ENCODE results near the gene ADAMTS2.

ADAMTS2 gene

DNA sequence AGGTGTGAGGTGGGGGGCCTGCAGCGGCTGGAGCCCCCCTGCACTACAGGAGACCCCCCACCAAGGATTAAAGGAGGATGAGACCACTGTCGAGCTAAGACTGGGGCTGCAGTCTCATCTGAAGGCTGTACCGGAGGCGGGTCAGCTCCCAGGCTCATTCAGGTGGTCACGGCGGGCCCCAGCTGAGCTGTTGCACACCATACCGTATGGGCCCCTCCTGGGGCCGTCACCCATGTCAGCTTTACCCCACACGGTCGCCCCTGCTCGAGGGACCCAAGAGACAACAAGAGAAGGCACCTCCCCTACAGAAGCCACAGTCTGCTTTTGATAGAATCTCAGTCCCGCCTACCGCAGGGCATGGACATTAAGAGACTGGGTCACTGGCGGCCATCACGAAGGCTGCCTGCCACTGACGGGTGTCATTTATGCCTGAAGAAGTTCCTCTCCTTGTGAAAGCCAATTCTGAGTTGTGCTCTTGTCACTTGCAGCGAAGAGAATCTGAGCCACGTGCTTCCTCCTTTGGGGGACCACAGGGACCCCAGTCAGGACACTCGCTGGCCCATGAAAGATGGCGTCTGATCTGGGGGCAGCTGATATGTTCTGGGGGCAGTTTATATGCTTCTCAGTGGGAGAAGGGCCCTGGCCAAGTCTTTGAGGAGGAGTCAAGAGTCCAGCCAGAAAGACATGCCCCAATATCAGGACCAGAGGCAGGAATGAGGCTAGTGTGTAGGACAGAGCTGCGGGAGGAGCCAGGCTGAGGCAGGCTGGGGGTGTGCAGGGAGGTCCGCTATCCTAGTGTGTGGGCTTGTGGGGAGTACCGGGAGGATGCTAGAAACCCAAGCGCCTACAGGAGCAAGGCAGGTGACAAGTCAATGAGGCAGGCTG lies 182.7 kb downstream of the ADAMTS2 start:
- Mint-ChIP-seq H3K36me3 (ENCODE audit: low read depth) (no peaks in the 10 kb centered on the region), H3K9me3 (peaks cover 9% of the 10 kb centered on the region), H3K27ac (no peak overlapping the region), H3K4me1 (ENCODE audit: low read depth) (peaks cover under 1% of the 10 kb centered on the region), H3K4me3 (no peak overlapping the region), H3K27me3 (ENCODE audit: low read depth) (no peaks in the 10 kb centered on the region)

DNA sequence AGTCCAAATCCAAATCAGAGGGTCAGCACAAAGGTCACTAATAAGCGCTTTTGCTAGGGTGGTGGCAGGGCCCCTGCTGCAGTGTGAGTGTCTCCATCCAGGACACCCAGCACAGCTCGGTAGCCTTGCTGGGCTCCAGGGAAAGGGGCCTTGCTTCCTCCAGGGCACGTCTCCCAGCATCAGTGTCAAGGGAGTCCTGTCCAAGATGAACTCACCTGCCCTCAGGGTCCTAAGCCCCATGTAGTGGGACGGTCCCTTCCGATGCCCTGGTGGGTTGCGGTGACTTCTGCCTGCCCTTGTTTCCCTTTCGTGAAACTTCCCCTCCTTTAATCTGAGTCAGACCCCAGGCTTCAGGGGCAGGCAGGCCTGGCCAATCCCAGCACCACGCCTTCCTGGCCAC lies 183.4 kb downstream of the ADAMTS2 start:
- H3K36me3 Mint-ChIP-seq (ENCODE audit: low read depth), result no peaks in the 10 kb centered on the region
- H3K27ac Mint-ChIP-seq, result no peak overlapping the region
- no peaks in the 10 kb centered on the region for H3K4me1 Mint-ChIP-seq (ENCODE audit: low read depth)
- H3K9me3 Mint-ChIP-seq, result peaks cover 9% of the 10 kb centered on the region
- H3K27me3 Mint-ChIP-seq (ENCODE audit: low read depth), result no peaks in the 10 kb centered on the region
- H3K4me3 Mint-ChIP-seq, result no peak overlapping the region

DNA sequence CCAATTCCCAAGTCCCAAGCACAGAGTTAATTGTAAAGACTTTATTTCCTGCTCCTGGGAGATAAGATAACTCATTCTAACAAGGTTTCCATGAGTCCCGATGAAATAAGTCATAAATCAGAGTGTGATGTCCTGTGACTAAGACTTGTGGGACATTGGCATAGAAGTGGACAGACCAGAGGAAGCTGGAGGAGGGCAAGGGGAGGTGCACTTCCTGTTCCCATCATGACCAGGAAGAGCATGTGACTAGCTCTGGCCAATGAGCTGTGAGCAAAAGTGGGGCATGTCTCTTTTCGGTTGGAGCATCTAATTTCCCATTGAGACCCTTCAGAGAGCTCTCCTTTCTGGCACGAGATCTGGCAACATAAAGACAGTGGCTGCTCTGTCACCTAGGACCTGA lies 184.7 kb downstream of the ADAMTS2 start:
- Mint-ChIP-seq H3K27me3 (ENCODE audit: low read depth) (no peaks in the 10 kb centered on the region), H3K27ac (no peak overlapping the region), H3K4me3 (no peak overlapping the region), H3K36me3 (ENCODE audit: low read depth) (no peaks in the 10 kb centered on the region), H3K9me3 (peaks cover 9% of the 10 kb centered on the region), H3K4me1 (ENCODE audit: low read depth) (no peaks in the 10 kb centered on the region)

DNA sequence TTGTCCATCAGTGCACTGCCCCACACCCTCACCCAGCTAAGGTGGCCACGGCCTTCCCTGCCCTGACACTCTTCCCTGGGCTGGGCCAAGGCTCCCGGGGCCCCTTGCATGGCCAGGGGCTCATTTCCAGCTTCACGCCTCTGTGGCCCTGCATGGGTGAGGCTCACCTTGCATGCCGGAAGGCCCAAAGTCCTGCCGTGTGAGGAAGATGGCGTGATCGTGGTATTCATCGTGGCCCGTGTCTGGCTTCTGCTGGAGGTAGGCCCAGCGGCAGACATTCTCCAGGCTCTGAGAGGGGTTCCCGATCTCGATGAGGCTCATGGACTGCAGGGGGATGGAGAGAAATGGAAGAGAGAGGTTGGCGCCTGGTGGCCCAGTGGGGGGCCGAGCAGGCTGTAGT lies 186.7 kb downstream of the ADAMTS2 start:
- H3K27ac Mint-ChIP-seq, result no peak overlapping the region
- no peak overlapping the region for H3K4me3 Mint-ChIP-seq
- peaks cover 9% of the 10 kb centered on the region for H3K9me3 Mint-ChIP-seq
- no peaks in the 10 kb centered on the region for H3K36me3 Mint-ChIP-seq (ENCODE audit: low read depth)
- H3K27me3 Mint-ChIP-seq (ENCODE audit: low read depth), result no peaks in the 10 kb centered on the region
- no peaks in the 10 kb centered on the region for H3K4me1 Mint-ChIP-seq (ENCODE audit: low read depth)

DNA sequence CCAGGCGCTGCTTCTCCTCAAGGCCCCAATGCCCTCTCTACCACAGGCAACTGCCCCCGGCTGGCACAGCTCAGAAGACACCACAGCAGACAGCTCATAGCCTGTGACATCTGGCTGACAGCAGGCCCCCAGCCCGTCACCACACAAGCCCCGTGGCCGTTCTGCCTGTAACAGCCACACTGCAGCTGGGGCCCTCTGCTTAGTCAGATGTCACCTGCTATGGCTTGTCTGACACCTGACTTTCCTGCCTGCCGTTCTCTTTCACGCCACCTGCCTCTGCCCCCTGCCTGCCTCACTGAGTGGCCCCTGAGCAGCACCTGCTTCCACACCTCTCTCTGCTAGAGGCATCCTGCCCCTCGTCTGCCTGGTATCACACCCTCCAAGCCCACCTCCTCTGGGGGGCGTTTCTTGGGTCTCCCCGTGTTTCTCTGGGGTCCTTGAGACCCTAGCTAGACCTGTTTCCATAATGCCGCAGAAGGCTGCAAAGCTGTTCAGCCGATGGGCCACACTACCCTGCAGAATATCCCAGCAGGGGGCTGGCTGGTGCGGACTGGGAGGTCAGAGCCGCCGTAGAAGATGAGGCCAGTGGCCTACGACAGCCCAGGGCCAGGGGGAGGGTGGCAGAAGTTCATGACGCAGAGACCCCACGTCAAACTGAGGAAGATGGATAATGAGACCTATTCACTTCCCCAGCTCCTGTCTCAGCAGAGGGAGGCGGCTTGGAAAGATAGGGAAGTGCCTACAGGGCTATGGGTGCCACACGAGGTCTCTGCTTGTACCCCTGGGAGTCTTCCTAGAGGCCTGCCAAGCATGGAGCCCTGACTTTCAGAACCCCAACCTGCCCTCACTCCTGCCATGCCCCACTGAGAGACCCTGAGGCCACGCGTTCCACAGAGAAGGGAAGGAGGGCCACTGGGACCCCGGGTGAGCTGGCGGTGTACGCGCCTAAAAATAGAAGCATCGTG lies 190.0 kb downstream of the ADAMTS2 start:
- no peak overlapping the region for H3K4me3 Mint-ChIP-seq
- H3K27ac Mint-ChIP-seq, result no peak overlapping the region
- H3K4me1 Mint-ChIP-seq (ENCODE audit: low read depth), result no peaks in the 10 kb centered on the region
- H3K27me3 Mint-ChIP-seq (ENCODE audit: low read depth), result no peaks in the 10 kb centered on the region
- H3K9me3 Mint-ChIP-seq, result no peaks in the 10 kb centered on the region
- no peaks in the 10 kb centered on the region for H3K36me3 Mint-ChIP-seq (ENCODE audit: low read depth)

DNA sequence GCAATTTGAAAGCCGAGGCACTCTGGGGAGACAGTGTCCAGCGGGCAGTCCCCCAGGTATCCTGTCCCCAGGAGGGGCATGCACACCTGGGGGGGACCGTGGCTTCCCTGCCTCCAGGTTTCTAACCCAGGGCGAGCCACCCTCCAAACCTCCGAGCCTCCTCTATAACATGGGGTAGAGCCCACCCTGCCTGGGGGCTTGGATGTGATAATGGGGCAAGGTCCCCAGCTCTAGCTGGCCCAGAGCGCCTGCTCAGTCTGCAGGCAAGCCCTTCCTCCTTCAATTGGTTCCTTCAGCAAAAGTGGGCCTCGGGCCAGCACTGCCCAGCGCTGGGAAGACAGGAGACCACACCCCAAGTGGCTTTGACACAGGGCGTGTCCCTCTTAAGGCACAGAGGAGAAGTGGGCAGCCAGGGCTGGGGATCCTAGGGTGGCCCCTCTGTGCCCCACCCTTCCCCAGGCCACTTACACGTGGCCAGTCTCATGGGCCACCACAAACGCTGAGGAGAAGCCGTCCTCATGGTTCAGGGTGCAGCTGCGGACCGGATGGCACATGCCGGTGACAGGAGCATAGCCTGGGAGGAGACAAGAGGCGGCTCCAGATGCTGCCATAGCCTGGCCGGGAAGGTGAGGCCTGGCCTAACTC lies 190.8 kb downstream of the ADAMTS2 start:
- Mint-ChIP-seq H3K36me3 (ENCODE audit: low read depth) (no peaks in the 10 kb centered on the region), H3K27ac (no peak overlapping the region), H3K4me1 (ENCODE audit: low read depth) (no peaks in the 10 kb centered on the region), H3K27me3 (ENCODE audit: low read depth) (no peaks in the 10 kb centered on the region), H3K9me3 (no peaks in the 10 kb centered on the region), H3K4me3 (no peak overlapping the region)

DNA sequence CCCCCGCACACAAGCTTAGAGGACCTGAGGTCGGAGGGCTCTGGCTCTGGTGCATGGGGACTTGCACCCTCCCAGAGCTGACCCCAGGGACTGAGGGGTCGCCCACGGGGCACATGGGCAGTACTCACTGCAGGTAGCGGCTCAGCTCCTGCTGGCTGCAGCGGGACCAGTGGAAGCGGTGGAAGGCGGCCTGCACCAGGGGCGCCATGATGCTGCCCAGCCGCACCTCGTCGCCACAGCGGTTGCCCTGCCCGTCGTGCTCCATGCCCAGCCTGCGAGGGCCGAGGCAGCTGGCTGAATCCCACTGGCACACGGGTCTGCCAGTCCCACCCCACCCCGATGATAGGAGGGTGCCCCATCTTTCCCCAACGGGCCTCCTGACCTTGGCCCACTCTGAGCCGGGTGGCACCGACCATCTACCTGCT lies 191.3 kb downstream of the ADAMTS2 start:
- Mint-ChIP-seq H3K4me1 (ENCODE audit: low read depth) (no peaks in the 10 kb centered on the region), H3K4me3 (no peak overlapping the region), H3K36me3 (ENCODE audit: low read depth) (no peaks in the 10 kb centered on the region), H3K27me3 (ENCODE audit: low read depth) (no peaks in the 10 kb centered on the region), H3K9me3 (no peaks in the 10 kb centered on the region), H3K27ac (no peak overlapping the region)

DNA sequence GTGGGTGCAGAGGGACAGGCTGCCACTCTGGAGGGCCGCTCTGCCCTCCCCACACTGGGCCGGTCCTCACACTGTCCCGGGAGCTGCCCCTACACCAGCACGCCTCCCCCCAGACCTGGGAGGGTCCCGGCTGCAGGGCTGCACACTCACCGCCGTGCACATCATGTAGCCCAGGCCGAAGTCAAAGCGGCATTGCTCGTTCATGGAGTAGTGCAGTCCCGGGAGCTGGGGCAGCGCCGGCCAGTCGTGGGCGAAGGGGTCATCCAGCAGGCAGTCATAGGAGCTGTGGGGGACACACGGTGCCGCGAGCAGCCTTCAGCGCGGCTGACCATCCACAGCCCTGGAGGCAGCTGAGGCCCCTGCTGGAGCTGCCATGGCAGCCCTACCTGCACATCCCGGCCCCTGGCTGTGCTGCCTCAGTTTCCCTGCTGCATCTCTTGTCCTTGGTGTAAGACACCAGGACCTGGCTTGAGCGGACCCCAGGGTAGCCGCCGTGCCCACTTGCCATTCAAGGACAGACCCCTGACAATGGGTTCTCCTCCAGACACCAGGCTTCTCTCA lies 191.8 kb downstream of the ADAMTS2 start:
- Mint-ChIP-seq H3K27ac (no peak overlapping the region), H3K27me3 (ENCODE audit: low read depth) (no peaks in the 10 kb centered on the region), H3K36me3 (ENCODE audit: low read depth) (no peaks in the 10 kb centered on the region), H3K4me1 (ENCODE audit: low read depth) (no peaks in the 10 kb centered on the region), H3K9me3 (no peaks in the 10 kb centered on the region), H3K4me3 (no peak overlapping the region)

DNA sequence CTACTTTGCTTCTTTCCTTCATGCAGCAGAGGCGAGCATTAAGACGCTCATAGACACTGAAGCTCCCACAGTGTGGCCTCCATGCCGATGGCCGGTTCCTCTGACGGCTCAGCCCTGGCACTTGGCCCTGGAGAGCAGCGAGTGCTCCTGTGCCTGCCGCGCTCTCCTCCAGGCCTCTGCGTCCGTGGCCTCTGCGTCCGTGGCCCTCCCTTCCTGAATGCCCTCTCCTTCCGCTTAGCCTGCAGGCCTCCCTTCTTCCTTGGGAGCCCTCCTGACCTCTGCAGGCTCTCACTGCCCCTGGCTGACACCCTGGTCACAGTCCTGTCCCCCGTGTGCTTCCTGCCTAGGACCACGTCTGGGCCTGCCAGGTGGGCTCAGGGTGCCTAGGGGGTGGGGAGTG lies 192.3 kb downstream of the ADAMTS2 start:
- Mint-ChIP-seq H3K9me3 (no peaks in the 10 kb centered on the region), H3K4me3 (no peak overlapping the region)

DNA sequence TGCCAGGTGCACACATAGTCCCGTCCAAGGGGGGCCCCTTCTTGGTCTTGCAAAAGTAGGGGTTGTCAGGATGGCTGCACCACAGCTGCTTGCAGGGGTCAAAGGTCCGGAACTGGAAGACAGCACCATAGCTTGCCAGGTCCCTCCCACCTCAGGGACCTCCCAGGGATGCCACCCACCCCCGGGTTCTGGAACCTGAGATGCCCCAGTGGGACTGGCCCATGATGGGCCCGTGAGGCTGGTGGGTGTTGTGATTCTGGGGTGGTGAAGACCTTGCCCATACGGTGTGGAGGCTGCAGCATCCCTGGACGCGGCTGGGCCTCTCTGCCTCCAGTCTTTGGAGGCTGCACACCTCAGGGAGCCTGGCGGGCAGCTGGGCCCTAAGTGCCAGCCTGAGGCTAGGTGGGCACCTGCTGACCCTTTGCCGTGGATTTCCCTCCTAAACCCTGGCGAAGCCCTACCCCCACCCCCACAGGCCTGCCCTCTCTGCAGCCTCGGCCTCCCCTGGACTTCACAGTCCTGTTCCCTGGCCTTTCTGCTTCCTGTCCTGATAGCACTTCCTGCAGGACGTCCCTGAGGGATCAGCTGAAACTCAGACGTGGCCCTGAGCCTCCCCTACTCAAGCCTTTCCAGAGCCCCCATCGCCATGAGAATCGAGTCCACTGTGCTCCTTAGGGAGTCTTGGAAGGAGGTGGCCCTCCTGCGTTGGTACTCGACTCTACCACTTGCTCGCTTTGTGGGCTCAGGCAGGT lies 192.9 kb downstream of the ADAMTS2 start:
- Mint-ChIP-seq H3K36me3 (ENCODE audit: low read depth) (no peaks in the 10 kb centered on the region), H3K9me3 (peaks cover 4% of the 10 kb centered on the region), H3K27me3 (ENCODE audit: low read depth) (no peaks in the 10 kb centered on the region), H3K27ac (no peak overlapping the region), H3K4me1 (ENCODE audit: low read depth) (no peaks in the 10 kb centered on the region), H3K4me3 (no peak overlapping the region)

More for the DNA sequence above, 192.3 kb downstream of the ADAMTS2 start:
- Mint-ChIP-seq H3K27me3 (ENCODE audit: low read depth) (no peaks in the 10 kb centered on the region), H3K4me1 (ENCODE audit: low read depth) (no peaks in the 10 kb centered on the region), H3K27ac (no peak overlapping the region), H3K36me3 (ENCODE audit: low read depth) (no peaks in the 10 kb centered on the region)

DNA sequence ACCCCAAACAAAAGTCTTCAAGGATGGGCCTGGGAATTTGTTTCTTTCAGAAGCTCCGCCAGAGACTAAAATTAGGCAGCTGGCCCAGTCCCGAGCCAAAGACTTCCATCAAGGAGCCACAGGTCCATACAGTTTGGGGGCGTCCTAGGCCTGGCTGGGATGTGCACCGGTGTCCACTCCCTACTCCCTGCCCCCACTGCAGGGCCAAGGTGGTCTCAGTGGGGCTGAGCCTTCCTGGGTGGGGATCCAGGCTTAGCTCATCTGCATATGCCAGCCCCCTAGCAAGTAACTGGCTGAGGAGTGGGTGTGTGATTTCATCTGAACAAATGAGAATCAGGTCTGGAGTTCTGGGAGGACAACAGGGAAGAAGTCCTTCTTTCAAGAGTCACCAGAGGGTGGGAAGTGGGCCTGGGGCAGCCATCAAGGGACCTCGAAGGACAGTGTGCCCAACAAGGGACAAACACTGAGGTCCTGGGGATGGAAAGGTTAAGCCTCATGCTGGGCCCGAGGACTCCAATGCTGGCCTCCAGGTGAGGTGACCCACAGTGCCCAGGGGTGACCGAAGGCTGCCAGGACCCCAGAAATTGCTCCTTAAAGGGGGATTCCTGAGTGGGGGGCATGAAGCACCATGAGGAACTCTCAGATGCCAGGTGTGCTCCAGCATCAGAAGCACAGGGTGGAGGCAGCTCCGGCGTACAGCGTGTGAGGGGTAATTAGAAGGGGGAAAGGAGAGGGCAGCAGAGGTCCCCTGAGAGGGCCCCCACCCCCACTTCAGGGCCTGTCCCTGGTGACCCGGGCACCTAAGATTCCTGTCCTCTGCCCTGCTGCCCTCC lies 193.8 kb downstream of the ADAMTS2 start:
- no peak overlapping the region for H3K4me3 Mint-ChIP-seq
- peaks cover under 1% of the 10 kb centered on the region for H3K4me1 Mint-ChIP-seq (ENCODE audit: low read depth)
- H3K36me3 Mint-ChIP-seq (ENCODE audit: low read depth), result no peaks in the 10 kb centered on the region
- H3K27ac Mint-ChIP-seq, result no peak overlapping the region
- H3K27me3 Mint-ChIP-seq (ENCODE audit: low read depth), result no peaks in the 10 kb centered on the region
- H3K9me3 Mint-ChIP-seq, result peaks cover 5% of the 10 kb centered on the region

DNA sequence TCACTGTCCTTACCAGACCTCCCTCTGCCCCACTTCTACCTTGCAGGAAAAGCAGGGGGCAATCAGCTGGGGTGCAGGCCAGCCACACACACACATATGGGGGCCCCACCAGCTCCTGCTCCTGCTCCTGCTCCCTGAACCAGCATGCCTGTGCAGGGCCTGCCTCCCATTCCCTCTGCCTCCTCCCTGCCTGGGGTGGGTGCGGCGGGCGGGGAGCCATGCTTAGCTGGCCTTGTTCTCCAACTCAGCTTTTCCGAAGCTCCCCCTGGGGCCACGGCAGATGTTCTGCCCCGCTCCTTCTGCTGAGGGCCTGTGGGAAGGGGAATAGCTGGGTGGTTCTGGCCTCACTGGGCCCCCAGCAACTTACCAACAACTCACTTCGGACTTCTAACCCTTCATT lies 195.2 kb downstream of the ADAMTS2 start:
- H3K36me3 Mint-ChIP-seq (ENCODE audit: low read depth), result peaks cover 2% of the 10 kb centered on the region
- H3K27me3 Mint-ChIP-seq (ENCODE audit: low read depth), result no peaks in the 10 kb centered on the region
- peaks cover 7% of the 10 kb centered on the region for H3K4me1 Mint-ChIP-seq (ENCODE audit: low read depth)
- H3K9me3 Mint-ChIP-seq, result peaks cover 9% of the 10 kb centered on the region
- no peak overlapping the region for H3K27ac Mint-ChIP-seq
- H3K4me3 Mint-ChIP-seq, result no peak overlapping the region

DNA sequence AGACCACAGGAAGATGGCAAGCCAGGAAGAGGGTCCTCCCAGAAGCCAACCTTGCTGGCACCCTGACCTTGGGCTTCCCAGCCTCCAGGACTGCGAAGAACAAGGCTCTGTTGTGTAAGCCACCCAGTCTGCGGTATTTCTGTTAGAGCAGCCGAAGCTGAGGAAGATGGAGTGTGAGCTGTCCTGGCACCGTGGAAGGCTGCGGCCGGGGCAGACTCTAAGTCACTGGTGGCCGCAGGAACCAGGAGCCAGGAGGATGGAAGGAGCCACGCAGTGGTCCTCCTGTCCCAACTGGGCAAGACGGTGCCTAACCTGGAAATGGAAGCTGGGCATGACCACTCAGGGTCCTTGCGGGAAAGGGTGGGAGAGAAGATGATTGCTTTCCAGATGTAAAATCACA lies 196.0 kb downstream of the ADAMTS2 start:
- H3K36me3 Mint-ChIP-seq (ENCODE audit: low read depth), result peaks cover 2% of the 10 kb centered on the region
- no peaks in the 10 kb centered on the region for H3K27me3 Mint-ChIP-seq (ENCODE audit: low read depth)
- H3K4me3 Mint-ChIP-seq, result no peak overlapping the region
- H3K27ac Mint-ChIP-seq, result no peak overlapping the region
- peaks cover 7% of the 10 kb centered on the region for H3K4me1 Mint-ChIP-seq (ENCODE audit: low read depth)
- H3K9me3 Mint-ChIP-seq, result peaks cover 12% of the 10 kb centered on the region
